Measurements from ENCODE around the gene KCNH6.

The KCNH6 gene

DNA sequence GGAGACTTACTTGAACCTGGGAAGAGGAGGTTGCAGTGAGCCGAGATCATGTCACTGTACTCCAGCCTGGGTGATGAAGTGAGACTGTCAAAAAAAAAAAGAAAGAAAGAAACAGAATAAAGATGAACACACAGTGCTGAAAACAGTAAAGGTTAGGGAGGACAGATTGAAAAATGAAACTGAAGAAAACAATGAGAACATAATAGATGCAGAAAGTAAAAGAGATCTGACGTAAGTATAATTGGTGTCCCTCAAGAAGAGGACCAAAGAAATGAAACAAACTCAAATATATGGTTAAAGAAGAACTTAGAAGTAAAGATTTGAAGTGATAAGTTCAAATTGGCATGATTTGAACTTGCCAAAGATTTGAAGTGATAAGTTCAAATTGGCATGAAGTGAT is 34.3 kb downstream of the KCNH6 start:
- no peak overlapping the region for H3K4me3 ChIP-seq (ENCODE audit: low read depth, low read length)
- H2AFZ ChIP-seq = no peak overlapping the region
- no peak overlapping the region for H3K9ac ChIP-seq
- H3K4me1 ChIP-seq = peaks cover 7% of the 10 kb centered on the region
- H3K27me3 ChIP-seq (ENCODE audit: control insufficient read depth, insufficient read depth, low read length) = no peaks in the 10 kb centered on the region
- TF ChIP-seq, protein P1, sequence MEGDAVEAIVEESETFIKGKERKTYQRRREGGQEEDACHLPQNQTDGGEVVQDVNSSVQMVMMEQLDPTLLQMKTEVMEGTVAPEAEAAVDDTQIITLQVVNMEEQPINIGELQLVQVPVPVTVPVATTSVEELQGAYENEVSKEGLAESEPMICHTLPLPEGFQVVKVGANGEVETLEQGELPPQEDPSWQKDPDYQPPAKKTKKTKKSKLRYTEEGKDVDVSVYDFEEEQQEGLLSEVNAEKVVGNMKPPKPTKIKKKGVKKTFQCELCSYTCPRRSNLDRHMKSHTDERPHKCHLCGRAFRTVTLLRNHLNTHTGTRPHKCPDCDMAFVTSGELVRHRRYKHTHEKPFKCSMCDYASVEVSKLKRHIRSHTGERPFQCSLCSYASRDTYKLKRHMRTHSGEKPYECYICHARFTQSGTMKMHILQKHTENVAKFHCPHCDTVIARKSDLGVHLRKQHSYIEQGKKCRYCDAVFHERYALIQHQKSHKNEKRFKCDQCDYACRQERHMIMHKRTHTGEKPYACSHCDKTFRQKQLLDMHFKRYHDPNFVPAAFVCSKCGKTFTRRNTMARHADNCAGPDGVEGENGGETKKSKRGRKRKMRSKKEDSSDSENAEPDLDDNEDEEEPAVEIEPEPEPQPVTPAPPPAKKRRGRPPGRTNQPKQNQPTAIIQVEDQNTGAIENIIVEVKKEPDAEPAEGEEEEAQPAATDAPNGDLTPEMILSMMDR (IDR thresholded peaks at IDR 0.05) = no peak
- H3K27ac ChIP-seq = no peak overlapping the region
- no peak overlapping the region for H3K4me2 ChIP-seq (ENCODE audit: low read length)
- H3K36me3 ChIP-seq (ENCODE audit: control insufficient read depth, insufficient read depth, low read length) = no peaks in the 10 kb centered on the region
- peaks cover 78% of the 10 kb centered on the region for H3K79me2 ChIP-seq
- H3K9me3 ChIP-seq (ENCODE audit: control insufficient read depth, low read length) = no peaks in the 10 kb centered on the region

DNA sequence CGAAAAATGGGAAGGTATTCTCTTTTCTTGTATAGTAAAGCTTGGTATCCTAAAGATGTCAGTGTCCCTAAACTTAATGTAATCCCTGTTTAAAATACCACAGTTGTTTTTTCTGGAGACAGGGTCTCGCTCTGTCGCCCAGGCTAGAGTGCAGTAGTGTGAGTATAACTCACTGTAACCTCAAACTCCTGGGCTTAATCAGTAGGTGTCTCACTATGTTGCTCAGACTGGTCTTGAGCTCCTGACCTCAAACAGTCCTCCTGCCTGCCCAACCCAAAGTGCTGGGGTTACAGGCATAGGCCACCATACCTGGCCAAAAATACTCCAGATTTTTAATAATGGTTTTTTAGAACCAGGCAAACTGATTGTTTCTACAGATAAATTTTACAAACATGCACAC is 35.3 kb downstream of the KCNH6 start:
- Histone ChIP-seq H3K27me3 (ENCODE audit: control insufficient read depth, insufficient read depth, low read length) (no peaks in the 10 kb centered on the region), H3K36me3 (ENCODE audit: control insufficient read depth, insufficient read depth, low read length) (no peaks in the 10 kb centered on the region), H3K27ac (no peak overlapping the region), H3K4me1 (peaks cover 7% of the 10 kb centered on the region), H3K9ac (no peak overlapping the region), H3K79me2 (peaks cover 75% of the 10 kb centered on the region), H3K4me3 (ENCODE audit: low read depth, low read length) (no peak overlapping the region), H2AFZ (no peak overlapping the region), H3K4me2 (ENCODE audit: low read length) (no peak overlapping the region), H3K9me3 (ENCODE audit: control insufficient read depth, low read length) (no peaks in the 10 kb centered on the region)
- TF ChIP-seq, protein P1 (IDR thresholded peaks at IDR 0.05) = no peak

DNA sequence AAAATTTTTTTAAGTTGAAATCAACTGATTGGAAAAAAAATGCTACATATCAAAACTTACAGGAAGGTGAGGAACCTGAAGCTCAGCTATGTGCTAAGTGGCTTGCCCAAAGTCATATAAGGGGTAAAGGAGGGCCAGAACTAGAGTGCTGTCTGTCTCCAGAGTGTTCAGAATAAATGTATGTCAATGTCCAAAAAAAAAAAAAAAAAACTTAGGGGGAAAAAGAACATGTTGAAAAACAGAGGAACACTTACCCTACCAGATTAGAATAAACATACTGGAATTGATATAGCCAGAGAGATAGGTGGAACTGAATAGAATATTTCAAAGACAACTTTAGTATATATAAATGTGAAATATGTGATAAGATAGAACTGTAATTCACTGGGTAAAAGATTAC is 38.7 kb downstream of the KCNH6 start:
- no peak overlapping the region for H2AFZ ChIP-seq
- H3K4me1 ChIP-seq = peaks cover 3% of the 10 kb centered on the region
- H3K79me2 ChIP-seq = peaks cover 67% of the 10 kb centered on the region
- TF ChIP-seq, protein P1 (IDR thresholded peaks at IDR 0.05) = no peak
- H3K4me3 ChIP-seq (ENCODE audit: low read depth, low read length) = no peak overlapping the region
- no peak overlapping the region for H3K9ac ChIP-seq
- H3K27ac ChIP-seq = no peak overlapping the region
- H3K9me3 ChIP-seq (ENCODE audit: control insufficient read depth, low read length) = no peaks in the 10 kb centered on the region
- no peak overlapping the region for H3K4me2 ChIP-seq (ENCODE audit: low read length)
- no peaks in the 10 kb centered on the region for H3K36me3 ChIP-seq (ENCODE audit: control insufficient read depth, insufficient read depth, low read length)
- H3K27me3 ChIP-seq (ENCODE audit: control insufficient read depth, insufficient read depth, low read length) = no peaks in the 10 kb centered on the region

DNA sequence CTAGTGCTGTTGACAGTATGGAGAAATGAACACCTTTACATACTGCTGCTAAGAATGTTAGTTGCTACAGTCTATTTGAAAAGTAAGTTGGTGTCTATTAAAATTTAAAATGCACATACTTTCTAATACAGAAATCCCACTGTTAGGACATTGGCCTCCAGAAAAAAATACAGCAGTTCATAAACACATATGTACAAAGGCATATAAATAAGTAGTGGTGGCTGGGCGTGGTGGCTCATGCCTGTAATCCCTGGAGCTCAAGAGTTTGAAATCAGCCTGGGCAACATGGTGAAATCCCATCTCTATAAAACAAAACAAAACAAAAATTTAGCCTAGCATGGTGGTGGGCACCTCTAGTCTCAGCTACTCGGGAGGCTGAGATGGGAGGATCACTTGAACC is 40.2 kb downstream of the KCNH6 start:
- H3K36me3 ChIP-seq (ENCODE audit: control insufficient read depth, insufficient read depth, low read length) = no peaks in the 10 kb centered on the region
- H3K4me1 ChIP-seq = no peaks in the 10 kb centered on the region
- H3K27me3 ChIP-seq (ENCODE audit: control insufficient read depth, insufficient read depth, low read length) = no peaks in the 10 kb centered on the region
- no peaks in the 10 kb centered on the region for H3K9me3 ChIP-seq (ENCODE audit: control insufficient read depth, low read length)
- peaks cover 56% of the 10 kb centered on the region for H3K79me2 ChIP-seq
- H3K4me3 ChIP-seq (ENCODE audit: low read depth, low read length) = no peak overlapping the region
- H3K4me2 ChIP-seq (ENCODE audit: low read length) = no peak overlapping the region
- TF ChIP-seq, protein P1 (IDR thresholded peaks at IDR 0.05) = no peak
- H3K9ac ChIP-seq = no peak overlapping the region
- no peak overlapping the region for H3K27ac ChIP-seq
- no peak overlapping the region for H2AFZ ChIP-seq

DNA sequence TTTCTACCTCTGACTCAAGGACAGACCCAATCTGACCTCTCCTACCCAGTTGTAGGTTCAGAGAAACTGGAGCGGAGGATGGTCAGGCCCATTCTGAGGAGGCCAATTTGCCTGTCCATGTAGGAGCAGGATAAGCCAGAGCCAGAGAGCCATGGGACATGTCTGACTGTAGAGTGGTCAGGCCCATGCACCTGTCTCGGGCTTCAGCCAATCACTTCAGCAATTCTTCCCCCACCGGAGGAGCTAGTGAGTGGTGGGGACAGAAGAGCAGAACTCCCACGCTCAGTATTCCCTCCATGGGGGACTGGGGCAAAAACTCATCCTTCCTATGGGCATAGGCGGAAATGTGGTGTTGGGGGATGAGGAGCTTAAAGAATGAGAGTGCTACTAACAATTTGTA is 41.4 kb downstream of the KCNH6 start:
- Histone ChIP-seq H3K27me3 (ENCODE audit: control insufficient read depth, insufficient read depth, low read length) (no peaks in the 10 kb centered on the region), H3K4me3 (ENCODE audit: low read depth, low read length) (no peak overlapping the region), H3K4me2 (ENCODE audit: low read length) (no peak overlapping the region), H3K9ac (no peak overlapping the region), H3K79me2 (peaks cover 54% of the 10 kb centered on the region), H3K4me1 (no peaks in the 10 kb centered on the region), H3K9me3 (ENCODE audit: control insufficient read depth, low read length) (no peaks in the 10 kb centered on the region), H3K36me3 (ENCODE audit: control insufficient read depth, insufficient read depth, low read length) (no peaks in the 10 kb centered on the region), H3K27ac (no peak overlapping the region), H2AFZ (no peak overlapping the region)
- TF ChIP-seq, protein P1 (IDR thresholded peaks at IDR 0.05) = no peak

Data from parathyroid adenoma (tissue), 2 donors.